AG10803 (cell line): ENCODE results near the gene HAPLN2.
A peak's percentile ranks its signal among the peaks of the same experiment; 100 is the strongest.

Source experiments
- DNase-seq: peaks from one replicate; pipeline ENCODE4 v3.0.0; 2010; ENCODE audit warnings: low read depth
- H3K4me3 ChIP-seq: 2 replicates; pipeline ENCODE4 v1.5.1; 2011; ENCODE audit warnings: mild to moderate bottlenecking, low read length, control low read depth
- CTCF ChIP-seq: conservative IDR thresholded peaks from 2 replicates; pipeline ENCODE4 v1.5.1; 2011; ENCODE audit warnings: mild to moderate bottlenecking, low read length, control low read depth, inconsistent platforms

Gene HAPLN2

GRCh38 chr1:156578055-156578454 lies 41.2 kb upstream of the HAPLN2 start:
- no peak for DNase-seq
- no peak for TF ChIP-seq CTCF
- H3K4me3 ChIP-seq: no peak overlapping the region

GRCh38 chr1:156579472-156579871 lies 39.7 kb upstream of the HAPLN2 start, which contains the start of gene TTC24:
TTC24 (plus strand) TSS chr1:156579723; CDS start chr1:156581365, 1,642 bp downstream.
- TF ChIP-seq CTCF: no peak
- no peak for DNase-seq
- H3K4me3 ChIP-seq: no peak within 1 kb of the TSS

GRCh38 chr1:156581661-156582387 lies 37.4 kb upstream of the HAPLN2 start:
- no peak for DNase-seq
- no peak overlapping the region for H3K4me3 ChIP-seq
- no peak for TF ChIP-seq CTCF

- TF ChIP-seq CTCF: no peak
- no peak for DNase-seq
- no peak overlapping the region for H3K4me3 ChIP-seq
Measured at GRCh38 chr1:156582388-156583017, 36.7 kb upstream of the HAPLN2 start.

- peak; percentile 94 for TF ChIP-seq CTCF
- H3K4me3 ChIP-seq: no peak overlapping the region
- peak; percentile 82 for DNase-seq
Measured at GRCh38 chr1:156583821-156584622, 35.2 kb upstream of the HAPLN2 start.

- no peak overlapping the region for H3K4me3 ChIP-seq
- no peak for DNase-seq
- TF ChIP-seq CTCF: no peak
Measured at GRCh38 chr1:156584813-156585212, 34.4 kb upstream of the HAPLN2 start.
